IPS-18c (cell line): Measurements from ENCODE around the gene HOXD1.

Experiments used
- H3K4me3 ChIP-seq: 2 replicates; pipeline ENCODE4 v1.7.0; 2013; ENCODE audit warnings: low read depth, mild to moderate bottlenecking, low read length, moderate library complexity; ENCODE audit not compliant: insufficient read depth
- H3K9me3 ChIP-seq: one replicate; pipeline ENCODE4 v1.6.1; 2013; ENCODE audit warnings: mild to moderate bottlenecking, low read length, moderate library complexity; ENCODE audit not compliant: control insufficient read depth, insufficient read depth

HOXD1 gene

GRCh38 chr2:176150584-176151441 lies 37.7 kb upstream of the HOXD1 start:
- no peaks in the 10 kb centered on the region for H3K9me3 ChIP-seq
- no peak overlapping the region for H3K4me3 ChIP-seq

GRCh38 chr2:176151442-176152287 lies 36.8 kb upstream of the HOXD1 start, which contains the start of gene HOXD4:
Gene HOXD4 (plus strand): TSS chr2:176151550. CDS start chr2:176151634, 84 bp downstream.
- H3K9me3 ChIP-seq = no peaks in the 10 kb centered on the region
- H3K4me3 ChIP-seq = no peak within 1 kb of the TSS

GRCh38 chr2:176152350-176153181 lies 35.9 kb upstream of the HOXD1 start:
- Histone ChIP-seq H3K9me3 (no peaks in the 10 kb centered on the region), H3K4me3 (no peak overlapping the region)

GRCh38 chr2:176154576-176155252 lies 33.8 kb upstream of the HOXD1 start:
- H3K4me3 ChIP-seq = no peak overlapping the region
- H3K9me3 ChIP-seq = no peaks in the 10 kb centered on the region

GRCh38 chr2:176155356-176156044 lies 33.0 kb upstream of the HOXD1 start:
- no peak overlapping the region for H3K4me3 ChIP-seq
- no peaks in the 10 kb centered on the region for H3K9me3 ChIP-seq

GRCh38 chr2:176156301-176156806 lies 32.1 kb upstream of the HOXD1 start:
- H3K9me3 ChIP-seq = no peaks in the 10 kb centered on the region
- H3K4me3 ChIP-seq = no peak overlapping the region

- no peaks in the 10 kb centered on the region for H3K9me3 ChIP-seq
- H3K4me3 ChIP-seq = no peak within 1 kb of the TSS
Observed at GRCh38 chr2:176156807-176157498, 31.5 kb upstream of the HOXD1 start, which contains the start of gene HOXD3. Gene HOXD3 (plus strand): TSS chr2:176157307. CDS start chr2:176169115, 11,808 bp downstream.

GRCh38 chr2:176157499-176158185 lies 30.8 kb upstream of the HOXD1 start:
- no peak overlapping the region for H3K4me3 ChIP-seq
- H3K9me3 ChIP-seq = peaks cover 3% of the 10 kb centered on the region

GRCh38 chr2:176158186-176158591 lies 30.3 kb upstream of the HOXD1 start:
- no peak overlapping the region for H3K4me3 ChIP-seq
- H3K9me3 ChIP-seq = peaks cover 6% of the 10 kb centered on the region

GRCh38 chr2:176158855-176159662 lies 29.4 kb upstream of the HOXD1 start:
- Histone ChIP-seq H3K9me3 (peaks cover 6% of the 10 kb centered on the region), H3K4me3 (no peak overlapping the region)

- Histone ChIP-seq H3K4me3 (no peak overlapping the region), H3K9me3 (peaks cover 6% of the 10 kb centered on the region)
Observed at GRCh38 chr2:176159663-176160250, 28.7 kb upstream of the HOXD1 start.

GRCh38 chr2:176160251-176160985 lies 28.1 kb upstream of the HOXD1 start:
- no peak overlapping the region; the same call in 1 of the 2 replicates for H3K4me3 ChIP-seq
- H3K9me3 ChIP-seq = peaks cover 8% of the 10 kb centered on the region
